GM12878 (cell line): ENCODE data around the gene MASP1. TPM values are rescaled to one million over a fixed set of nuclear protein-coding genes. Genes with fewer than 3 reads are reported as not detected.

Experiments used
- ATAC-seq: fragments of 200-7000 bp; cut with Tn5 transposase; 3 replicates; pipeline ENCODE4 v1.9.1; 2020; ENCODE audit warnings: mild to moderate bottlenecking, moderate library complexity
- BruUV-seq: library from RNA; stranded (reverse); fragments of 400-500 nt; replicated peaks from 2 replicates; lab custom pipeline; 2021; lab: Mats Ljungman, UMichigan
- CTCF ChIA-PET: fragments of 300-600 bp; sonication (Branson Sonifier 250); formaldehyde crosslinking; extraction: SDS; loops from one replicate; lab custom pipeline; 2021; ENCODE audit warnings: inconsistent platforms; lab: Yijun Ruan, JAX
- POLR2A ChIA-PET: fragments of 350-600 bp; formaldehyde crosslinking; extraction: SDS; loops from one replicate; lab custom pipeline; 2021; ENCODE audit warnings: inconsistent platforms; lab: Charles Lee
- RAD21 ChIA-PET: fragments of 300-600 bp; sonication (Branson Sonifier 250); formaldehyde crosslinking; loops from one replicate; lab custom pipeline; 2023; ENCODE audit warnings: antibody characterized with exemption; ENCODE audit not compliant: unreplicated experiment; lab: Charles Lee
- SMC1A ChIA-PET: fragments of 300-600 bp; sonication (Branson Sonifier 250); formaldehyde crosslinking; loops from one replicate; lab custom pipeline; 2023; ENCODE audit not compliant: unreplicated experiment, uncharacterized antibody; lab: Charles Lee
- DNase-seq: peaks from one replicate; pipeline ENCODE4 v3.0.0-alpha.2; 2011; ENCODE audit warnings: low read depth, low spot score
- FAIRE-seq: peaks from 3 replicates; lab custom pipeline; 2011; peaks lifted over from hg19 to GRCh38; lab: Jason Lieb, UNC
- H2AFZ ChIP-seq: 2 replicates; pipeline ENCODE4 v1.6.0; 2011; ENCODE audit warnings: low read depth, low read length, control low read depth; ENCODE audit not compliant: control insufficient read depth
- H3K27ac ChIP-seq: 2 replicates; pipeline ENCODE4 v1.5.1; 2011; ENCODE audit warnings: control low read depth; ENCODE audit not compliant: control insufficient read depth, insufficient read depth
- H3K27me3 ChIP-seq, 2 experiments: replicated peaks in 1 of 2; 2 replicates each; pipeline versions ENCODE4 v1.6.0 to v1.6.1; 2011; ENCODE audit warnings: low read length in 1 of 2; ENCODE audit not compliant: control insufficient read depth in 2 of 2, insufficient read depth in 2 of 2
- H3K36me3 ChIP-seq, 2 experiments: 2 replicates each; pipeline ENCODE4 v1.5.1; 2011; ENCODE audit warnings: low read length in 1 of 2; ENCODE audit not compliant: control insufficient read depth in 2 of 2, insufficient read depth in 2 of 2
- H3K4me1 ChIP-seq: 2 replicates; pipeline ENCODE4 v1.6.1; 2011; ENCODE audit warnings: mild to moderate bottlenecking, low read length, moderate library complexity, mixed read lengths; ENCODE audit not compliant: control insufficient read depth, insufficient read depth
- H3K4me2 ChIP-seq: 2 replicates; pipeline ENCODE4 v1.6.0; 2011; ENCODE audit warnings: control low read depth; ENCODE audit not compliant: control insufficient read depth, insufficient read depth
- H3K4me3 ChIP-seq: fragments of 200-600 bp; sonication (generic); 2 replicates; pipeline ENCODE4 v1.5.1; 2016
- H3K79me2 ChIP-seq: 2 replicates; pipeline ENCODE4 v1.6.0; 2011; ENCODE audit warnings: low read length; ENCODE audit not compliant: control insufficient read depth, insufficient read depth
- H3K9ac ChIP-seq: 2 replicates; pipeline ENCODE4 v1.8.0; 2011; ENCODE audit warnings: low read length, control low read depth, mixed read lengths; ENCODE audit not compliant: control insufficient read depth, insufficient read depth
- H3K9me3 ChIP-seq: replicated peaks from 3 replicates; pipeline ENCODE4 v1.5.1; 2011; ENCODE audit warnings: mild to moderate bottlenecking, low read length; ENCODE audit not compliant: control insufficient read depth, insufficient read depth
- H4K20me1 ChIP-seq: 2 replicates; pipeline ENCODE4 v1.6.0; 2011; ENCODE audit not compliant: control insufficient read depth, insufficient read depth
- EGR1 ChIP-seq, 2 experiments: IDR thresholded peaks; 1 replicate in 1 of 2; 2 replicates in 1 of 2; pipeline ENCODE4 v1.6.1; 2011 to 2012; ENCODE audit warnings: low read depth in 2 of 2, low read length in 2 of 2, borderline replicate concordance in 1 of 2, mild to moderate bottlenecking in 1 of 2, moderate library complexity in 1 of 2
- EZH2 ChIP-seq: IDR thresholded peaks from 2 replicates; pipeline ENCODE4 v1.6.1; 2012; ENCODE audit warnings: low read depth, mild to moderate bottlenecking, control low read depth, inconsistent platforms, low read length, borderline replicate concordance; ENCODE audit not compliant: control insufficient read depth
- HDAC2 ChIP-seq: fragments of 200-600 bp; sonication (generic); IDR thresholded peaks from 2 replicates; pipeline ENCODE4 v1.6.1; 2017
- NBN ChIP-seq: fragments of 450-650 bp; IDR thresholded peaks from 2 replicates; pipeline ENCODE4 v1.6.1; 2016
- NR2C2 ChIP-seq: IDR thresholded peaks from 2 replicates; pipeline ENCODE4 v1.6.1; 2011; ENCODE audit warnings: borderline replicate concordance, low read depth; ENCODE audit not compliant: control insufficient read depth, insufficient read length
- NRF1 ChIP-seq: conservative IDR thresholded peaks from 2 replicates; pipeline ENCODE4 v1.6.1; 2011; ENCODE audit warnings: mild to moderate bottlenecking, low read depth, low read length, improper control_type of control experiment
- RUNX3 ChIP-seq: IDR thresholded peaks from 2 replicates; pipeline ENCODE4 v1.6.1; 2012; ENCODE audit warnings: low read length, inconsistent platforms
- SUZ12 ChIP-seq: fragments of 200-600 bp; sonication (generic); IDR thresholded peaks from one replicate; pipeline ENCODE4 v1.6.1; 2018; ENCODE audit warnings: antibody characterized with exemption, mild to moderate bottlenecking; ENCODE audit not compliant: unreplicated experiment
- TCF12 ChIP-seq: IDR thresholded peaks from 2 replicates; pipeline ENCODE4 v1.6.1; 2011; ENCODE audit warnings: low read depth, mild to moderate bottlenecking, low read length
- ZNF274 ChIP-seq: IDR thresholded peaks from one replicate; pipeline ENCODE4 v1.8.0; 2011; ENCODE audit not compliant: insufficient read length, insufficient read depth
- WGBS: methylation state at CpG from one replicate; pipeline ENCODE4 v1.1.6; 2016; ENCODE audit warnings: low lambda C conversion rate; ENCODE audit not compliant: insufficient replicate concordance, insufficient coverage; ENCODE audit errors: missing lambda C conversion rate; 5-methylcytosine and 5-hydroxymethylcytosine counted together
- in situ Hi-C: fragments of 300-500 bp; cut with MboI; formaldehyde crosslinking; loops from 9 replicates; pipeline ENCODE4 v1.14.3; 2018; ENCODE audit warnings: mixed read lengths
- intact Hi-C: fragments of 100-400 bp; cut with micrococcal nuclease; formaldehyde crosslinking; loops from one replicate; pipeline ENCODE4 v1.14.2; 2022; ENCODE audit not compliant: unreplicated experiment
- polyA plus RNA-seq, 11 experiments: library from polyadenylated mRNA; depleted of rRNA in 4 of 11; unstranded in 6 of 11; stranded (reverse) in 5 of 11; fragments of >200 nt; fragmentation: Nextera tagmentation in 4 of 11; fragmentation: Illumina TruSeq in 1 of 11; extraction: Ambion mirVana in 4 of 11; extraction: Trizol in 1 of 11; gene quantifications; 1 replicate in 1 of 11; 2 replicates in 10 of 11; pipeline versions ENCODE4 v1.2.1 to v1.2.3, GENCODE V29; 2011 to 2016; ENCODE audit warnings: inconsistent platforms in 2 of 11, missing spikeins in 2 of 11, low read depth in 1 of 11
- total RNA-seq, 4 experiments: library from RNA; depleted of rRNA in 3 of 4; stranded (reverse); fragments of >200 nt in 3 of 4; fragmentation: Illumina TruSeq in 1 of 4; extraction: Trizol in 1 of 4; gene quantifications; 2 replicates each; pipeline versions ENCODE4 v1.2.1 to v1.2.3, GENCODE V29; 2013 to 2021
- TF ChIP-seq, protein P1 (sequence below): fragments of 450-650 bp; conservative IDR thresholded peaks from 2 replicates; pipeline ENCODE4 v1.6.1; 2017; ENCODE audit warnings: mild to moderate bottlenecking, moderate library complexity
- TF ChIP-seq, protein P2 (sequence below): fragments of 450-650 bp; IDR thresholded peaks from 2 replicates; pipeline ENCODE4 v1.6.1; 2016; ENCODE audit warnings: mild to moderate bottlenecking
- TF ChIP-seq, protein P3 (sequence below): IDR thresholded peaks from 2 replicates; pipeline ENCODE4 v1.6.1; 2012; ENCODE audit warnings: low read depth, low read length, improper control_type of control experiment
- TF ChIP-seq, protein P4 (sequence below): IDR thresholded peaks from 2 replicates; pipeline ENCODE4 v1.6.1; 2011; ENCODE audit warnings: mild to moderate bottlenecking, low read depth, low read length, moderate library complexity; ENCODE audit not compliant: insufficient replicate concordance

Gene MASP1
- total and polyA plus RNA-seq, 10 of the 15 experiments (the other 5 are each of a cell fraction or from before 2014, with no cell fraction given): 0.05 TPM; not detected in 9

DNA sequence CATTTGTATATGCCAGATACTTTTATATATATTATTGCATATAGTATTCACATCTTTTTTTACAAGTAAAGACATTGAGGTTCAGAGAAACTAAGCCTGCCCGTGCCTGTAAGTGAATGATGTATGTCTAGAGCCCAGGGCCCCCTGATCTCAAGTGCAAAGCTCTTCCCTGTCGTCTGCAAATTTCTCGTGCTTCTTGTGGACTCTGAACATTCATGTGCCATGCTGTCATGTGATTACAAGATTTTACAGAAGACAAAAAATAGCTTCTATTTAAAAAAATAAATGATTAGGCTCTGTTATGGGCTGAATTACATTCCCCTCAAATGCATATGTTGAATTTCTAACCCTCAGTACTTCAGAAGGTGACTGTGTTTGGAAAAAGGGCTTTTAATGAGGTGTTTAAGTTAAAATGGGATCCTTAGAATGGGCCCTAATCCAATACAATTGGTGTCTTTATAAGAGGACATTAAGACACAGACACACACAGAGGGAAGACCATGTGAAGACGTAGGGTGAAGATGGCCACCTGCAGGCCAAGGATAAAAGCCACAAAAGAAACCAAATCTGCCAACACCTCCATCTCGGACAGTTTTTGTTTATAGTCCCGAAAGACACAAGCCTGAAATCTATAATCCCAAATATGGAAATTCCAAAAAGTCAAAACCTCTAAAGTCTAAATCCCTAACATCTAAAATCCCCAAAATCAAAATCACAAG is 3.9 kb upstream of the MASP1 start:
- H2AFZ ChIP-seq: no peak overlapping the region
- RAD21 ChIA-PET: no interaction called here

More for the DNA sequence above, 3.9 kb upstream of the MASP1 start:
- H3K36me3 ChIP-seq: no peaks in the 10 kb centered on the region
- ChIA-PET SMC1A (interaction anchor here (0.9 to 1.2 kb wide), 2 partner anchors 19 to 24 kb away, joined by 3 read pairs; no protein-coding TSS in a partner anchor), POLR2A (no interaction called here), CTCF (interaction anchor here (0.8 to 2.0 kb wide), 3 partner anchors 24 to 446 kb away, joined by 3 to 7 read pairs (median 4); no protein-coding TSS in a partner anchor)
- no peak overlapping the region for H3K4me2 ChIP-seq
- DNase-seq (no peak), FAIRE-seq (no peak), ATAC-seq (no peak)
- in situ Hi-C loops: no loop called here
- TF ChIP-seq, protein P1, sequence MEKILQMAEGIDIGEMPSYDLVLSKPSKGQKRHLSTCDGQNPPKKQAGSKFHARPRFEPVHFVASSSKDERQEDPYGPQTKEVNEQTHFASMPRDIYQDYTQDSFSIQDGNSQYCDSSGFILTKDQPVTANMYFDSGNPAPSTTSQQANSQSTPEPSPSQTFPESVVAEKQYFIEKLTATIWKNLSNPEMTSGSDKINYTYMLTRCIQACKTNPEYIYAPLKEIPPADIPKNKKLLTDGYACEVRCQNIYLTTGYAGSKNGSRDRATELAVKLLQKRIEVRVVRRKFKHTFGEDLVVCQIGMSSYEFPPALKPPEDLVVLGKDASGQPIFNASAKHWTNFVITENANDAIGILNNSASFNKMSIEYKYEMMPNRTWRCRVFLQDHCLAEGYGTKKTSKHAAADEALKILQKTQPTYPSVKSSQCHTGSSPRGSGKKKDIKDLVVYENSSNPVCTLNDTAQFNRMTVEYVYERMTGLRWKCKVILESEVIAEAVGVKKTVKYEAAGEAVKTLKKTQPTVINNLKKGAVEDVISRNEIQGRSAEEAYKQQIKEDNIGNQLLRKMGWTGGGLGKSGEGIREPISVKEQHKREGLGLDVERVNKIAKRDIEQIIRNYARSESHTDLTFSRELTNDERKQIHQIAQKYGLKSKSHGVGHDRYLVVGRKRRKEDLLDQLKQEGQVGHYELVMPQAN: no peak
- TF ChIP-seq NBN: no peak
- TF ChIP-seq EGR1 (IDR thresholded peaks at IDR 0.05; ENCODE audit: borderline replicate concordance in 1 of 2, low read depth in 2 of 2, low read length in 2 of 2): no peak
- TF ChIP-seq EZH2: no peak
- TF ChIP-seq, protein P2, sequence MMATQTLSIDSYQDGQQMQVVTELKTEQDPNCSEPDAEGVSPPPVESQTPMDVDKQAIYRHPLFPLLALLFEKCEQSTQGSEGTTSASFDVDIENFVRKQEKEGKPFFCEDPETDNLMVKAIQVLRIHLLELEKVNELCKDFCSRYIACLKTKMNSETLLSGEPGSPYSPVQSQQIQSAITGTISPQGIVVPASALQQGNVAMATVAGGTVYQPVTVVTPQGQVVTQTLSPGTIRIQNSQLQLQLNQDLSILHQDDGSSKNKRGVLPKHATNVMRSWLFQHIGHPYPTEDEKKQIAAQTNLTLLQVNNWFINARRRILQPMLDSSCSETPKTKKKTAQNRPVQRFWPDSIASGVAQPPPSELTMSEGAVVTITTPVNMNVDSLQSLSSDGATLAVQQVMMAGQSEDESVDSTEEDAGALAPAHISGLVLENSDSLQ: no peak
- no peak for TF ChIP-seq NRF1
- TF ChIP-seq NR2C2: no peak
- TF ChIP-seq SUZ12: no peak
- no peak for TF ChIP-seq HDAC2
- no peak for TF ChIP-seq ZNF274
- TF ChIP-seq, protein P3, sequence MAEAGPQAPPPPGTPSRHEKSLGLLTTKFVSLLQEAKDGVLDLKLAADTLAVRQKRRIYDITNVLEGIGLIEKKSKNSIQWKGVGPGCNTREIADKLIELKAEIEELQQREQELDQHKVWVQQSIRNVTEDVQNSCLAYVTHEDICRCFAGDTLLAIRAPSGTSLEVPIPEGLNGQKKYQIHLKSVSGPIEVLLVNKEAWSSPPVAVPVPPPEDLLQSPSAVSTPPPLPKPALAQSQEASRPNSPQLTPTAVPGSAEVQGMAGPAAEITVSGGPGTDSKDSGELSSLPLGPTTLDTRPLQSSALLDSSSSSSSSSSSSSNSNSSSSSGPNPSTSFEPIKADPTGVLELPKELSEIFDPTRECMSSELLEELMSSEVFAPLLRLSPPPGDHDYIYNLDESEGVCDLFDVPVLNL: no peak
- no peak for TF ChIP-seq TCF12
- no peak for TF ChIP-seq RUNX3
- TF ChIP-seq, protein P4, sequence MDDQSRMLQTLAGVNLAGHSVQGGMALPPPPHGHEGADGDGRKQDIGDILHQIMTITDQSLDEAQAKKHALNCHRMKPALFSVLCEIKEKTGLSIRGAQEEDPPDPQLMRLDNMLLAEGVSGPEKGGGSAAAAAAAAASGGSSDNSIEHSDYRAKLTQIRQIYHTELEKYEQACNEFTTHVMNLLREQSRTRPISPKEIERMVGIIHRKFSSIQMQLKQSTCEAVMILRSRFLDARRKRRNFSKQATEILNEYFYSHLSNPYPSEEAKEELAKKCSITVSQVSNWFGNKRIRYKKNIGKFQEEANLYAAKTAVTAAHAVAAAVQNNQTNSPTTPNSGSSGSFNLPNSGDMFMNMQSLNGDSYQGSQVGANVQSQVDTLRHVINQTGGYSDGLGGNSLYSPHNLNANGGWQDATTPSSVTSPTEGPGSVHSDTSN: no peak
- WGBS: 16% methylated on average over 6 of the region's 6 CpGs
- no peaks in the 10 kb centered on the region for H4K20me1 ChIP-seq
- no peaks in the 10 kb centered on the region for H3K4me1 ChIP-seq
- no peaks in the 10 kb centered on the region for H3K79me2 ChIP-seq
- H3K27me3 ChIP-seq: peaks cover 0 to 2% of the 10 kb centered on the region in 2 experiments; a peak in 1 of 4 replicates
- intact Hi-C loops: loop anchor here (1.0 kb wide), 1 partner anchor 75 kb away; no protein-coding TSS in a partner anchor
- no TSS peak for BruUV-seq
- H3K9me3 ChIP-seq: no peaks in the 10 kb centered on the region
- H3K4me3 ChIP-seq: no peak overlapping the region
- no peak overlapping the region for H3K9ac ChIP-seq
- H3K27ac ChIP-seq: no peak overlapping the region
